MM.1S (cell line): ENCODE results near the gene LAYN.

ENCODE experiments used
- DNase-seq: peaks from one replicate; pipeline ENCODE4 v3.0.0-alpha.2; 2015
- H2AFZ ChIP-seq: fragments of 300-600 bp; sonication (generic); 2 replicates; pipeline ENCODE4 v1.6.0; 2016; ENCODE audit warnings: antibody characterized with exemption, low read length
- H3F3A ChIP-seq: fragments of 300-600 bp; sonication (generic); 2 replicates; pipeline ENCODE4 v1.6.1; 2016; ENCODE audit warnings: mild to moderate bottlenecking, antibody characterized with exemption, low read length, moderate library complexity, mixed read lengths; ENCODE audit not compliant: insufficient read depth
- H3K27ac ChIP-seq: fragments of 300-600 bp; sonication (generic); 2 replicates; pipeline ENCODE4 v1.5.1; 2016; ENCODE audit warnings: mild to moderate bottlenecking, low read length
- H3K27me3 ChIP-seq: fragments of 300-600 bp; sonication (generic); replicated peaks from 2 replicates; pipeline ENCODE4 v1.6.0; 2016; ENCODE audit warnings: low read length; ENCODE audit not compliant: insufficient read depth
- H3K36me3 ChIP-seq: fragments of 300-600 bp; sonication (generic); replicated peaks from 2 replicates; pipeline ENCODE4 v1.6.1; 2016; ENCODE audit warnings: mild to moderate bottlenecking, low read length, mixed read lengths; ENCODE audit not compliant: insufficient read depth
- H3K4me1 ChIP-seq: fragments of 300-600 bp; sonication (generic); 2 replicates; pipeline ENCODE4 v1.6.1; 2016; ENCODE audit warnings: low read length, mixed read lengths
- H3K4me2 ChIP-seq: fragments of 300-600 bp; sonication (generic); 2 replicates; pipeline ENCODE4 v1.6.0; 2016; ENCODE audit warnings: low read depth, low read length
- H3K4me3 ChIP-seq: fragments of 300-600 bp; sonication (generic); 2 replicates; pipeline ENCODE4 v1.5.1; 2016; ENCODE audit warnings: low read length, mixed read lengths
- H3K79me2 ChIP-seq: fragments of 300-600 bp; sonication (generic); 2 replicates; pipeline ENCODE4 v1.6.1; 2016; ENCODE audit warnings: mixed run types, low read length, mixed read lengths
- H3K9ac ChIP-seq: fragments of 300-600 bp; sonication (generic); 2 replicates; pipeline ENCODE4 v1.6.1; 2016; ENCODE audit warnings: low read length, mixed read lengths
- H3K9me2 ChIP-seq: fragments of 300-600 bp; sonication (generic); replicated peaks from 2 replicates; pipeline ENCODE4 v1.6.1; 2016; ENCODE audit warnings: mild to moderate bottlenecking, low read length, mixed read lengths; ENCODE audit not compliant: insufficient read depth
- H3K9me3 ChIP-seq: fragments of 300-600 bp; sonication (generic); replicated peaks from 2 replicates; pipeline ENCODE4 v1.6.1; 2016; ENCODE audit warnings: mild to moderate bottlenecking, low read length, mixed read lengths; ENCODE audit not compliant: insufficient read depth
- H4K20me1 ChIP-seq: fragments of 300-600 bp; sonication (generic); 2 replicates; pipeline ENCODE4 v1.6.1; 2016; ENCODE audit warnings: mild to moderate bottlenecking, low read length, moderate library complexity, mixed read lengths; ENCODE audit not compliant: insufficient read depth
- CTCF ChIP-seq: fragments of 300-600 bp; sonication (generic); IDR thresholded peaks from 2 replicates; pipeline ENCODE4 v1.5.1; 2016; ENCODE audit warnings: antibody characterized with exemption, low read length, mixed read lengths
- EZH2 ChIP-seq: fragments of 300-600 bp; sonication (generic); optimal IDR thresholded peaks from 2 replicates; pipeline ENCODE3; 2017; ENCODE audit warnings: low read depth, mild to moderate bottlenecking, antibody characterized with exemption, low read length, mixed read lengths
- EZH2phosphoT487 ChIP-seq: fragments of 300-600 bp; sonication (generic); IDR thresholded peaks from 2 replicates; pipeline ENCODE4 v1.6.1; 2018; ENCODE audit warnings: antibody characterized with exemption, low read length

LAYN gene

GRCh38 chr11:111574373-111575225 lies 34.1 kb downstream of the LAYN start:
- no peaks in the 10 kb centered on the region for H4K20me1 ChIP-seq
- DNase-seq = no peak
- no peaks in the 10 kb centered on the region for H3K9me3 ChIP-seq
- TF ChIP-seq EZH2phosphoT487 = no peak
- TF ChIP-seq EZH2 = no peak
- no peak for TF ChIP-seq CTCF
- no peaks in the 10 kb centered on the region for H3K79me2 ChIP-seq
- H3K36me3 ChIP-seq = no peaks in the 10 kb centered on the region
- H3K4me3 ChIP-seq = no peak overlapping the region
- no peak overlapping the region for H3K9ac ChIP-seq
- no peak overlapping the region for H3K27ac ChIP-seq
- no peak overlapping the region for H3K4me2 ChIP-seq
- H3K9me2 ChIP-seq = no peaks in the 10 kb centered on the region
- no peak overlapping the region for H2AFZ ChIP-seq
- H3K4me1 ChIP-seq = no peaks in the 10 kb centered on the region
- H3K27me3 ChIP-seq = no peaks in the 10 kb centered on the region
- H3F3A ChIP-seq = no peaks in the 10 kb centered on the region

GRCh38 chr11:111575740-111576139 lies 35.2 kb downstream of the LAYN start:
- Histone ChIP-seq H3K4me1 (no peaks in the 10 kb centered on the region), H4K20me1 (no peaks in the 10 kb centered on the region), H3K9ac (no peak overlapping the region), H3K27me3 (no peaks in the 10 kb centered on the region), H3K36me3 (no peaks in the 10 kb centered on the region), H3K27ac (no peak overlapping the region), H3K9me2 (no peaks in the 10 kb centered on the region), H3F3A (no peaks in the 10 kb centered on the region), H2AFZ (no peak overlapping the region), H3K4me3 (no peak overlapping the region), H3K79me2 (no peaks in the 10 kb centered on the region), H3K4me2 (no peak overlapping the region), H3K9me3 (no peaks in the 10 kb centered on the region)
- no peak for DNase-seq
- no peak for TF ChIP-seq EZH2phosphoT487
- no peak for TF ChIP-seq CTCF
- no peak for TF ChIP-seq EZH2

- H3K27ac ChIP-seq = no peak overlapping the region
- 0 out of 2 replicates have a peak, but pooled peaks cover 4% of the 10 kb centered on the region for H3K4me1 ChIP-seq
- no peaks in the 10 kb centered on the region for H3K27me3 ChIP-seq
- H3K4me3 ChIP-seq = no peak overlapping the region
- H3K79me2 ChIP-seq = no peaks in the 10 kb centered on the region
- no peak for DNase-seq
- H3K36me3 ChIP-seq = no peaks in the 10 kb centered on the region
- H3K9ac ChIP-seq = no peak overlapping the region
- no peaks in the 10 kb centered on the region for H3K9me3 ChIP-seq
- no peak overlapping the region for H2AFZ ChIP-seq
- no peak for TF ChIP-seq EZH2phosphoT487
- TF ChIP-seq EZH2 = no peak
- no peak for TF ChIP-seq CTCF
- H3F3A ChIP-seq = no peaks in the 10 kb centered on the region
- no peaks in the 10 kb centered on the region for H3K9me2 ChIP-seq
- no peak overlapping the region for H3K4me2 ChIP-seq
- no peaks in the 10 kb centered on the region for H4K20me1 ChIP-seq
Measured at GRCh38 chr11:111577821-111578220, 37.3 kb downstream of the LAYN start.
